ENCODE measurements around the gene KRTAP10-12.

Gene KRTAP10-12

GRCh38 chr21:44730951-44731579, 34.1 kb downstream of the KRTAP10-12 start:
- no peak for DNase-seq (ENCODE audit: low read depth in 4 of 4, low spot score in 1 of 4)

DNA sequence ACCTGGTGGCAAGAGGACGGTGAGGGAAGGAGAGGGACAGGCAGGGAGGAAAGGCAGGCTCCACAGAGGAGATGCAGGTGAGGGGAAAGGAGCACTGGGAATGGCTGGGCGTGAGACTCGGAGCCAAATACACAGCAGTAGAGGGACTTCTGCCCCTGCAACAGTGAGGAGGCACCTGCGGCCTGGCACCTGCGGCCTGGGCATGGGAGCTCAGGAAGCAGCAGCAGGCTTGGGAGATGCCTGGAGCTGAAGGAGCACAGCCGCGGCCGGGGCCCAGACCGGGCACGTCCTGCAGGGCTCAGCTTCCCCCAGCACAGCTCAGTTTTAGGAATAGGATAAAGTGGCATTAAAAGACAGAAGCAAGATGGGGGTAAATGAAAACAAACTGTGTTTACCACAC, 35.3 kb downstream of the KRTAP10-12 start:
- no peak for DNase-seq (ENCODE audit: low read depth in 4 of 4, low spot score in 1 of 4)

- DNase-seq (ENCODE audit: low read depth in 4 of 4, low spot score in 1 of 4): no peak
Measured at GRCh38 chr21:44732956-44733355, 36.0 kb downstream of the KRTAP10-12 start.

- no peak for DNase-seq (ENCODE audit: low read depth in 4 of 4, low spot score in 1 of 4)
Measured at GRCh38 chr21:44734026-44734745, 37.2 kb downstream of the KRTAP10-12 start.

DNA sequence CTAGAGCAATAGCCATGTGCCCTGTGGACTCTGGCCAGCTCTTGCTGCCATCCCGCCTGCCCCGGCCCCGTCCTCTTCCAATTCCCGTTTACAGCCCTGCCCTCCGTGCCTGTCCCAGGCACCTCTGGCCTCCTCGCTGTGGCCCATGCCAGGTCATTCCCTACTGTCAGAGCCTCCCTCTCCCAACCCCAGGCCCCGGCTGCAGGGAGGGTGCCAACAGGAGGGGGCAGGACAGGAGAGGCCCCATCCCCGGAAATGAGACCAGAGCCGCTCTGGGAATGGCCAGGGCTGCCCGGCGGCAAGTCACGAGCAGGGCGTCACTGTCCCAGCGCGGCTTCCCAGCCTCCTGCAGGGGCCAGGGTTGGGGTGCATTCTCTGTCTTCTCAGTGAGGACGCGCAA, 37.9 kb downstream of the KRTAP10-12 start:
- no peak for DNase-seq (ENCODE audit: low read depth in 4 of 4, low spot score in 1 of 4)

DNA sequence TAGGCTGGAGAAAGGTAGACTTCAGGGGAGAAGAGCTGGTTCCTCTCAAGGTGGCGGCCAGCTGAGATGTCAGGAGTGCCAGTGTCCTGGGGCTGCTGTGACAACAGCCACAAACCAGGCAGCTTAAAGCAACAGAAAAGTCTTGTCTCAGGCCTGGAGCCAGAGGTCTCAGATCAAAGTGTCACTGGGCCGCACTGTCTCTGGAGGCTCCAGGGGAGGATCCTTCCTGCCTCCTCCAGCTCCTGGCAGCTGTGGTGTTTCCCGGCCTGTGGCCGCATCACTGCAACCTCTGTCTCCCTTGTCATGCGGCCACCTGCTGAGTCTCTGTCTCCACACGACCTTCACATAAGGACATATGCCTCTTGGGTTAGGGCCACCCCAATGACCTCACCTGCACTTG, 38.8 kb downstream of the KRTAP10-12 start:
- DNase-seq (ENCODE audit: low read depth in 4 of 4, low spot score in 1 of 4): no peak

GRCh38 chr21:44736291-44737004, 39.5 kb downstream of the KRTAP10-12 start:
- no peak for DNase-seq (ENCODE audit: low read depth in 4 of 4, low spot score in 1 of 4)

DNA sequence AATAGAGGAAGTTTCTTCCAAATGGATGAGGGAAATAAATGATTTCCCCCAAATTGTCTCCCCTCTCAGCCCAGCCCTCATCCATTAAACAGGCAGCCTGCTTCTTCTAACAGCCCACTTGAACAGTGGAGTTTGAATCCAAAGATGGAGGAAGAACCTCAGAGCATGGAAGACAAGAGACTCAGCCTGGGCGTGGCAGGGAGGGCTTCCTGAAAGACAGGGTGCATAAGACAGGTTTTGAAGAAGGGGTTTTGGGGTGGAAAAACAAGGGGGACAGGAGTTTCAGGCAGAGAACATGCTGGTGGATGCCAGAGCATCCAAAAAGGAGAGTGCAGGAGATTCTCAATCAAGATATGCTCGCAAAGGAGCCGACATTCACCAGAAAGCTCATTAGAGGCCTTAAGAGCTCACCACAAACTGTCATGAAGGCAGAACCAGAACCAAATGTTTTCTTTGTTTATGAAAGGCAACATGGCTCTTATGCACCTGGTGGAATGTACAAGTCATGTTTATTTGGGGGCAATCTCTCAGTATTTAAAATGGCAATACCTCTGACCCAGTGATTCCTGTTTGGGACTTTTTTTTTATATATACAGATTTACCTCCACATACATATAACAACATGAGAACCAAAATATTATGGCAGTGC, 40.9 kb downstream of the KRTAP10-12 start:
- DNase-seq (ENCODE audit: low read depth in 4 of 4, low spot score in 1 of 4): no peak

DNA sequence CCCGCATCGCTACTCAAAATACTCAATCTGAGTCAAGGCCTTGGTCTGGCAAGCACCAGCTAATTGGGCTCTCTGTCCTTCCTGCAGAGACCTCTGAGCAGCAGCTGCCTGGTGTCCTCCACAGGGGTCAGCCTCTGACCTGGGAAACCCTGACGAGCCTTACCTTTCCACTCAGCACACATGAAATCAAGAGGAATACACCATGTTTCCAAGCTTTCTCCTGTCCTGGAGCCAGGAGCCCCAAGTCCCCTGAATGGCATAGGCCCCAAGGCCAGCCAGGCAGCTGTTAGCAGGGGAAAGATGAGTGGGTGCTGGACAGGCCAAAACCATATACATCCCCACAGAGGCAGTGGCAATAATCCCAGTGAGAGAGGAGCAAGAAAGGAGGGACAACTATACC, 41.6 kb downstream of the KRTAP10-12 start:
- DNase-seq (ENCODE audit: low read depth in 4 of 4, low spot score in 1 of 4): no peak

DNA sequence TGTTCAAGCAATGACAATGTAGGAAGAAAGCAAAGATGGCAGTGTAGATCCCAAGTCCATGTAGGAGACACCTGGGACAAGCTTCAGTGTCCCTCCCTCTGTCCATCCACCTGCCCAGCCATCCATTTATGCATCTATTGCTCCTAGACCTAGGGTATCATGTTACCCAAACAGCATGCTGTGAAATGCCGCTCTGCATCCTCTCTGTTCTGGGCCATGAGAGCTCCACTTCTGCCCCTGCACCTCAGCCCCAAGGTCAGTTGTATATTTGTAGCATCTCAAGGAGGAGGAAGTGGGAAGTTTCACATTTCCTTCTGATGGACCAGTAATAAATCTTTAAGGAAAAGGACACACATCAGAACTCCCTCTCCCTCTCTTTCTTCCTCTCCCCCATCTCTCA, 42.3 kb downstream of the KRTAP10-12 start:
- no peak for DNase-seq (ENCODE audit: low read depth in 4 of 4, low spot score in 1 of 4)

GRCh38 chr21:44740742-44741141, 43.8 kb downstream of the KRTAP10-12 start:
- DNase-seq (ENCODE audit: low read depth in 4 of 4, low spot score in 1 of 4): no peak

DNA sequence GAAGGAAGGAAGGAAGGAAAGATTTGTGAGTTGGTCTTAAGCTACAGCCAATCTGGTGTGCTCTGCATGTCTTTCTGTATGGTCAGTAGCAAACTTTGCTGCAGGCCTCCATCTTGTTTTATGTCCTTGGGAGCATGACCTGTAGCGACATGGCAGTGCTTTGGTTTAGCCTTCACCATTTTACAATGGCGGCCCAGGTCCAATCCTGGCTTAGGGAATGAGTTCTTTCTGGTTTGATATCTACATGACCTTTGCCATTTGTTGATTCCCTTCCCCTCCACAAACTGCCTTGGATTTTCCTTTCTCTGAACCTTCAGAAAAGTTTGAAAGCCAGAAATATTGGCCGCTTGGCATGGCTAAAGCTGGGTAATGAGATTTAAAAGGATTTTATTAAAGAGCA, 44.9 kb downstream of the KRTAP10-12 start:
- no peak for DNase-seq (ENCODE audit: low read depth in 4 of 4, low spot score in 1 of 4)

- DNase-seq (ENCODE audit: low read depth in 4 of 4, low spot score in 1 of 4): no peak
Measured at GRCh38 chr21:44742418-44743153, 45.6 kb downstream of the KRTAP10-12 start.
